ENCODE data around the gene MRTFB.
A peak's percentile ranks its signal among the peaks of the same experiment; 100 is the strongest.
"Not testable (repeated sequence)": the region's sequence is repeated elsewhere in the genome, so short reads cannot be mapped to it uniquely, and the experiment has no call there.

MRTFB gene, protein sequence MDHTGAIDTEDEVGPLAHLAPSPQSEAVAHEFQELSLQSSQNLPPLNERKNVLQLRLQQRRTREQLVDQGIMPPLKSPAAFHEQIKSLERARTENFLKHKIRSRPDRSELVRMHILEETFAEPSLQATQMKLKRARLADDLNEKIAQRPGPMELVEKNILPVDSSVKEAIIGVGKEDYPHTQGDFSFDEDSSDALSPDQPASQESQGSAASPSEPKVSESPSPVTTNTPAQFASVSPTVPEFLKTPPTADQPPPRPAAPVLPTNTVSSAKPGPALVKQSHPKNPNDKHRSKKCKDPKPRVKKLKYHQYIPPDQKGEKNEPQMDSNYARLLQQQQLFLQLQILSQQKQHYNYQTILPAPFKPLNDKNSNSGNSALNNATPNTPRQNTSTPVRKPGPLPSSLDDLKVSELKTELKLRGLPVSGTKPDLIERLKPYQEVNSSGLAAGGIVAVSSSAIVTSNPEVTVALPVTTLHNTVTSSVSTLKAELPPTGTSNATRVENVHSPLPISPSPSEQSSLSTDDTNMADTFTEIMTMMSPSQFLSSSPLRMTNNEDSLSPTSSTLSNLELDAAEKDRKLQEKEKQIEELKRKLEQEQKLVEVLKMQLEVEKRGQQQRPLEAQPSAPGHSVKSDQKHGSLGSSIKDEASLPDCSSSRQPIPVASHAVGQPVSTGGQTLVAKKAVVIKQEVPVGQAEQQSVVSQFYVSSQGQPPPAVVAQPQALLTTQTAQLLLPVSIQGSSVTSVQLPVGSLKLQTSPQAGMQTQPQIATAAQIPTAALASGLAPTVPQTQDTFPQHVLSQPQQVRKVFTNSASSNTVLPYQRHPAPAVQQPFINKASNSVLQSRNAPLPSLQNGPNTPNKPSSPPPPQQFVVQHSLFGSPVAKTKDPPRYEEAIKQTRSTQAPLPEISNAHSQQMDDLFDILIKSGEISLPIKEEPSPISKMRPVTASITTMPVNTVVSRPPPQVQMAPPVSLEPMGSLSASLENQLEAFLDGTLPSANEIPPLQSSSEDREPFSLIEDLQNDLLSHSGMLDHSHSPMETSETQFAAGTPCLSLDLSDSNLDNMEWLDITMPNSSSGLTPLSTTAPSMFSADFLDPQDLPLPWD

DNA sequence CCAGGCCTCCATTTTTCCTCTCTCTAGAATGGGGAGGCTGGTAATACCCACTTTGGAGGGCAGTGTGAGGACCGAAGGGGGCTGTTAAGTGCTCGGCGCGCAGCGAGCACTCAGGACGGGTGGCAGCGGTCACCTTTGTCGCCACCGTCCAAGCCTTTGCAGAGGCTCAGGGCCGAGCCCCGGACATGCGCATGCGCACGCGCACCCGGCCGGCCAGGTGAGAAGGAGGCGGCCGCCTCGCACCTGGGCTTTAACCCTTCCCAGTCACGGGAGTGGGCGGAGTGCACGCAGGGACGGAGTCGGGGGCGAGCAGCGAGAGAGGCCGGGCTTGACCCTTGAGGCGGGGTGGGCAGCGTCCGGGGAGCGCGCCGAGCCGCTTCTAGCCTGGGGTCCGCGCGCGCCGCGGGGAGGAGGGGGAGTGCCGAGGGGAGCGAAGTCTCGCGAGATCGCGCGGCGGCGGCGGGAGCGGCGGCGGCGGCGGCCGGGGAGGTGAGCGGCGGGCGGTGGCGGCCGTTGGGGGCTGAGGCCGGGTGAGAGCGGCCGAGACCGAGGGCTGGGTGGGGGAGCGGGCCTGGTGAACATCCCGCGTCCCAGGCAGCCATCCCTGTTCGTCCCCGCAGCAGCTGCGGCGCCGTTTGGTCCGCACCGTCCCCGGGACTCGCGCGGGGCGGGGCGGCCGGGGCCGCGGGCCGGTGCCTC lies at the start of gene MRTFB:
TSS of gene MRTFB (plus strand) at position 443 of the 699 bp plus-strand sequence. CDS start 69,288 bp downstream, outside the sequence.
- DNase-seq = peak; percentile 73

DNA sequence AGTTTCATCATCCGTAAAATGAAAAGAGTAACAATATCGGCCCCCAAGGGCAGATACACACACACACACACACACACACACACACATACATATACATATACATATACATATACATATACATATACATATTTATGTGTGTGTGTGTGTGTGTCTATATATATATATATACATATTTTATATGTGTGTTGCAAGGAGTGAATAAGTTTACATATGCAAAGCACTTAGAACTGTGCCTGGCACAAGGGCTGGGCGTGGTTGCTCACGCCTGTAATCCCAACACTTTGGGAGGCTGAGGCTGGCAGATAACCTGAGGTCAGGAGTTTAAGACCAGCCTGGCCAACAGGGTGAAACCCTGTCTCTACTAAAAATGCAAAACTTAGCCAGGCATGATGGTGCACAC lies 47.6 kb upstream of the MRTFB start:
- not testable (repeated sequence) for DNase-seq

DNA sequence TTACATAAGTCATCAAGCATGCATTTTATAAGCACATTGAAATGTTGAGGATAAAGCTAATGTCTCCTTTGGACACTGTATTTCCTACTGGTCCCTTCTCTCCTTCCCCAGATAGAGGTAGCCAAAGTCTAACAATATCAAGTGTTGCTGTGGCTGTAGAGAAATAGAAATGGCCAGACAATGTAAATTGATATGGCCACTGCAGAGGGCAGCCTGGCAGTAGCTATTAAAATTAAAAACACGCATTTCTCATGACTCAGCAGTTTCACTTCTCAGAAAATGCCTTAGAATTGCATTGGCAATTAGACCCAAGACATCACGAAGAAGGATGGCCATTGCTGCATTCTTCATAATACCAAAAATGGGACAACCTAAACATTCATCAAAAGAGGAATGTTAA lies 46.8 kb upstream of the MRTFB start:
- no peak for DNase-seq

DNA sequence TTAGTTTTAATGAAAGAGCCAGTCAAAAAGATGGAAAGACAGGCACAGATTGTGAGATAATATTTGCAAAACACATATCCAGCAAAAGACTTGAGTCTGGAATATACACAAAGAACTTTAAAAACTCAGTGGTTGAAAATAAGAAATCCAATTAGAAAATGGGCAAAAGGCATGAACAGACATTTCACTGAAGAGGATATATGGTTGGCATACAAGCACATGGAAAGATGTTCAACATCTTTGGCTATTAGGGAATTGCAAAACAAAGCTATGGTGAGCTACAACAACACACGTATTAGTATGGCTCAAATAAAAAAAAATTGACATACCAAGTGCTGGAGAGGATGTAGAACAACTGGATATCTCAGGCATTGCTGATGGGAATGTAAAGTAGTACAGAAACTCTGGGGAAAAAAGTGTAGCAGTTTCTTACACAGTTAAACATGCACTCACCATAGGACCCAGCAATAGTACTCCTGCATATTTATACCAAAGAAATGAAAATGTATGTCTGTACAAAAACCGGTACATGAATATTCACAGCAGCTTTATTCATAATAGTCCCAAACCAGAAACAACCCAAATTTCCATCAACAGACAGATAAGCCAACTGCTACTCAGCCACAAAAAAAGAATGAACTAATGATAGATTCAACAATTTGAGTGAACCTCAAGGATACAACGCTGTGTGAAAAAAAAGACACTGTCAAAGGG lies 44.4 kb upstream of the MRTFB start:
- no peak for DNase-seq

DNA sequence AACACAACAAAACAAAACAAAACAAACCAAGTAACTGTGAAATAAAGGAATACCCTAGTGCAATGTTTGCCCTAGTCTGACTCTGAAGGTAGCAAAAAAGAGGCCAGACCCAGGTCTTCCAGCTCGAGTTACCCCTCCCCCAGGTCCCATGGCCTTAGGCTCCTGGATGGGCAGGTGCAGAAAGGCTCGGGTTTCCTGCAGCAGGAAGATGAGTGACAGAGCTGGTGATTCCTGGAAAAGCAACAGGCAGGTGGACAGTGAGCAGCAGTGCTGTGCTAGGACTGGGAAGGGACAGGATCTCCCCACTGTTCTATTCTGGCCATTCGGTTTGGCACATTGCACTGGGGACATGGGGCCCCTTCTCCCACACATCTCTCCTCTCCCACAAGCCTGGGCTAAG lies 42.9 kb upstream of the MRTFB start:
- no peak for DNase-seq

DNA sequence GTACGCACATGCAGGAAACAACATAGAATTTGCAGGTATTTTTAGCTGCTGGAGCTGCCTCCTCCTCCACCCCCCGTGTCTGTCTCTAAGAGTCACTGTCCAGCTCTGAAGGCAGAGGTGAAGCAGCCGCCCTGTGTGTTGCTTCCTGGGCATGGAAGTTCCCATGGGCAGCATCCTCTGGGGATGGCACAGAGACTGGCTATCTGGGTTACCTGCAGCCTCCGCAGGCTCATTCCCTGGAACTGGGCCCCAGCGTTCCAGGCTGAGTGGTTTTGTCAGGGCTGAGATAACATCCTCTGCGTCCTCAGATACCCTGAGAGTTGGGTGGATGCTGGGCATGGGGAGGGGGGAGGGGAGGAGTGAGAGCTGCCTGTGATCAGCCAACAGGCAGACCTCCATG lies 41.5 kb upstream of the MRTFB start:
- DNase-seq = no peak

DNA sequence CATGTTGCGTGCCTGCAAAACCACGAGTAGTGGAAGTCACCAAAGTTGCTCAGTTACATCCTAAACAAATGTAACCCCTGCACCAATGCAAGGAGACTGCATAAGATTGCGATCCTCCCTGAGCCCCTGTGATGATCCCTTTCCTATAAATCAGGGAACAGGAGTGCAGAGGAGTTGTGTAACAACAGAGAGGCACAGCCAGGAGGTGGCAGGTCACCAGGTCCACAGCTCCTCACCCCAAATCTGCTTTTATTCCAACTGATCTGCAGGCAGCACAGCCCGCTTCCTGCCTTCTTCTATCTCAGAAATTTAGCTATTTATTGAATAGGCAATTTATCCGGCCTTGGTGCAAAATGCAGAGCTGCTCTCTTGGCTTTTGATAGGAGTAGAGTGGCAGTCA lies 36.0 kb upstream of the MRTFB start:
- DNase-seq = no peak

DNA sequence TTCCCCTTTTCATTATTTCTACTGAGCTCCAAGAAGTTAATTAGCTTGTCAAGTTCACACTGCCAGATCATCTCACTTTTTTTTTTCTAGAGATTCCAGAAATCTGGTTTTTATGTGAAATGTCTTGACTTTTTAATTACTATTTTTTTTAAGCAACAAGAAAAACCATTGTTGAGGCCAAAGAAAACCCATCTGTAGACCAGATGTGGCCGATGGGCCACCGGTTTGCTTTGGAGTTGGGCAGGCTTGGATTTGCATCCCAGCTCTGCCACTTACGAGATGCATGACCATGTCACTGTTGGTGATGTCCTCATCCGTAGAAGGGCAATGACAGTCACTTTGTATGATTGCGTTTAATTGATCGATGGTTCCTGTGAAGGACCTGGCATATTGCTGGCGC lies 34.2 kb upstream of the MRTFB start:
- no peak for DNase-seq

DNA sequence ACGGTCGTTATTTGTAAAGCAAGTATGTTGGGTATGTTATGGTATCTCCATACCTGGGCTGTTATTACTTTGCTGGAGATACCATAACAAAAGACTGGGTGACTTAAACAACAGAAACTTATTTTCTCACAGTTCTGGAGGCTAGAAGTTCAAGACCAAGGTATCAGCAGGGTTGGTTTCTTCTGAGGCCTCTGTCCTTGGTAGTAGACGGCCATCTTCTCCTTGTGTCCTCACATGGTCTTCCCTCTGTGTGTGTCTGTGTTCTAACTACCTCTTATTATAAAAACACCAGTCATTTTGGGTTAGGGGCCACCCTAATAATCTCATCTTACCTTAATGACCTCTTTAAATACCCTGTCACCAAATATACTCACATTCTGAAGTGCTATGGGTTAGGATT lies 33.2 kb upstream of the MRTFB start:
- DNase-seq = no peak

DNA sequence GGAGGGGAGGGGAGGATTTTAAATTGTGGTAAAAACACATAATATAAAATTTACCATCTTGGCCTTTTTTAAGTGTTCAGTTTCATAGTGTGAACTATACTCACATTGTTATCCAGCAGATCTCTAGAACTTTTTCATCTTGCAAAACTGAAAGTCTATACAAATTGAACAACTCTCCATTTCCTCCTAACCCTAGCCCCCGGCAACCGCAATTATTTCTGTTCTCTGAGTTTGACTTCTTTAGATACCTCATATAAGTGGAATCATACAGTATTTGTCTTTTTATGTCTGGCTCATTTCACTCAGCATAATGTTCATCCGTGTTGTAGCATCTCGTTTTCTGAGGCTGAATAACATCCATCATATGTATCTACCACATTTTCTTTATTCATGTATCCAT lies 30.0 kb upstream of the MRTFB start:
- no peak for DNase-seq

DNA sequence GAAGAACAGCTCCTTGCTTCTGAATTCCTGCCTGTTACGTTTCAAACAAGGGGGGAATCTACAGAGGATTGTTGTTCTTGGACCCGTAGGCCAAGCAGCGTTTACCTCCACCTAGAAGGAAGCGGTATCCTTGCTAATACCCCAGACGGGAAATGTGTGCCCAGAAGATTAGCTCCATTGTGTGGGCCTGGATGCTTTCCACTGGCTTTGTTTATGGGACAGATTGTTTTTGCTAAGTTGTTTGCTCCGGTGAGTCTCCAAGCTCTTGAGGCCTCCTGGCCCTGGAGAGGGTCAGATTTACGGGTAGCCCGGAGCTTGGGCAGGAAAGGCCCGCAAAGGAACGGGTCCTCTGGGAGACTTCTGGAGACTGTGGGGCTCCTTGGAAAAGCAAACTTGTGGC lies 28.4 kb upstream of the MRTFB start:
- DNase-seq = no peak

DNA sequence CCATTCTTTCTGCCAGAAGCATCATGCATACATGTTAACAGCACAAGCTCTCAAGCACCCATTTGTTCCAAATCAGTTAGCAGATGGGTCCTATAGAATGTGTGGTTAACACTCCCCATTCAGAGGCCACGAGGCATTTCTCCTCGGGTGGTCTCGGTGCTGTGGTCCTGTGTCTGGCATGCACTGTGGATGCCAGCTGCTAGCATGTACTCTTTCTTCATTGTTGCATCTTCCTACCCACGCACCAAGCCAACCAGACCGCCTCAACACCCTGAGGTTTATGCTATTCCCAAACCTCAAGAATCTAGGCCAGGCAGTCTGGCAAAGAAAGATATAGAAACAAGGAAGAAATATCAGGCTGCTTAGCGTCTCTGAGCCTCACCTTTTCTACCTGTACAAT lies 27.8 kb upstream of the MRTFB start:
- no peak for DNase-seq

DNA sequence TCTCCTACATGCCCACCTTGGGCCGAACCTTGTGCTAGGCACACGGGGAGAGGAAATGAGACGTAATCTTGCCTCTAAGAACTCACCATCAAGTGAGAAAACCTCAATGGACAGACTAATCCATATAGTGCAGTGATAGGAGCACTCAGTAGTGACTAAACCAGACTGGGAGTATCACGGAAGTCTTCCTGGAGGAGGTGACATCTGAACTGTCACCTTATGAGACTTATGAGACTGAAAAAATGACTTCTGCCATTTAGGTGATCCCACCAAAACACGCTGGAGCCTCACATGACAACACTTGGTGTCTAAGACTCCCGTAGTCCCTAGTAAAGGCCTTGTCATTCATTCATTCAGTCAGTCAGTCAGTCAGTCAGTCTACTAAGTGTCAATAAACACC lies 27.3 kb upstream of the MRTFB start:
- no peak for DNase-seq

DNA sequence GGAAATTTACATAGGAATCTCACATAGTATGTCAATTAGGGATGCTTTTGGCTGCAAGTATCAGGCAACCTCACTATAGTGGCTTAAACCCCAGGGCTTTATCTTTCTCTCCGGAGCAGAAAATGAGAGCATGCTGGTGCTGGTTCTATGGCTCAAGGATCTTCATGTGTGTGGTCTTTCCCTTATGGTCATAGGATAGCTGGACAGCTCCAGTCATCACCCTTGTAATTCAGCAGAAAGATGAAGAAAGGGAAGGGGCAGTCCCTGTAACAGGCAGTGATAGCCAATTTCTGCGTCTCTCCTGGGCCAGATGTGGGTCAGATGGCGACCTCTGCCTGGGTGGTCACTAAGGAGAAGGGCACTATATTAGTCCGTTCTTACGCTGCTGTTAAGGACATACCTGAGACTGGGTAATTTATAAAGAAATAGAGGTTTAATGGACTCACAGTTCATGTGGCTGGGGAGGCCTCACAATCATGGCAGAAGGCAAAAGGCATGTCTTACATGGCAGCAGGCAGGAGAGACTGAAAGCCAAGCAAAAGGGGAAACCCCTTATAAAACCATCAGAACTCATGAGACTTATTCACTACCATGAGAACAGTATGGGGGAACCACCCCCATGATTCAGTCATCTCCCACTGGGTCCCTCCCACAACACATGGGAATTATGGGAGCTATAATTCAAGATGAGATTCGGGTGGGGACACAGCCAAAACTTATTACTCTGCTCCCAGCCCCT lies 23.8 kb upstream of the MRTFB start:
- DNase-seq = not testable (repeated sequence)

DNA sequence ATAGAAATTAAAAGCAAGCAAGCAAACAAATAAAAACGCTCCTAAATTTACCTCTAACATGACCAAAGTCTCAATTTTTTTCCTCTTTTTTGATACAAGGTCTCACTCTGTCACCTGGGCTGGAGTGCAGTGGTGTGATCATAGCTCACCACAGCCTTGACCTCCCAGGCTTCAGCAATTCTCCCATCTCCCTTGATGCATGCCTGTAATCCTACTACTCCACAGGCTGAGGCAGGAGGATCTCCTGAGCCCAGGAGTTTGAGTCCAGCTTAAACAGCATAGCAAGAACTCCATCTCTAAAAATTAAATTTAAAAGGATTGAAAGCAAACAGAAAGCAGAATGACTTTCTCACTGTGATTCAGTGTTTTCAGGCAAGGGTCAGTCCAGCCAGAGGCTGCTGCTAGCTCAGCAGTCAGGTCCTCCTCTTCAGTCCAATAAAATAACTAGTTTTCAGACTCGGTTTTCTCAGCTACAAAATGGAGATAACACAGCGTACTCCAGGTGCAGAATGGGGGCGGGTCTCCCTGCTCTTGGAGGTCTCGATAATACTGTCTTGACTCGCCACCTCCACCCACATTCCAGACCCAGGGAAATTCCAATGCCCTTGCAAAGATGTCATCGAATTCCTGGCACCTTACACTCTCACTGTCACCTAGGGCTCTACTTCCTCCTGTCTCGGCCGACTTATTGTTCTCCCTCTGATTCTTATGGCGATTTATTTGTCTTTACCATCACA lies 20.7 kb upstream of the MRTFB start:
- no peak for DNase-seq

DNA sequence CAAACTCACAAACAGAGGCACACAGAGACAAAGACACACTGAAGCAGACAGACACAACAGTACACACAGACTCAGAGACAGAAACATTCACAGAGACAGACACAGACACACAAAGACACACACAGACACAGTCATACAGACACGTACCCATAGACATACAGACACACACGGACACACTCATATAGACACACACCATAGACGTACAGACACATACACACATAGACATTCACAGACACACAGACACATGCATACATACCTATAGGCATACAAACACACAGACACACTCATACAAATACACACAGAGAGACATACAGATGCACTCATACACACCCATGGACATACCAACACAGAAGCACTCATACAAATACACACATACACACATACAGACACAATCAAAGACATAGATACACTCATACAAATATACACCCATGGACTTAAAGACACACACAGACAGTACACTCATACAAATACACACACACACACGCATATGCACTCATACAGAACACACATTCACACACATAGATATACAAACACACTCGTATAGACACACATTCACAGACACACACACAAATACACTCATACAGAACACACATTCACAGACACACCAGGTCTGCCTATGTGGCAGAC lies 19.9 kb upstream of the MRTFB start:
- no peak for DNase-seq

DNA sequence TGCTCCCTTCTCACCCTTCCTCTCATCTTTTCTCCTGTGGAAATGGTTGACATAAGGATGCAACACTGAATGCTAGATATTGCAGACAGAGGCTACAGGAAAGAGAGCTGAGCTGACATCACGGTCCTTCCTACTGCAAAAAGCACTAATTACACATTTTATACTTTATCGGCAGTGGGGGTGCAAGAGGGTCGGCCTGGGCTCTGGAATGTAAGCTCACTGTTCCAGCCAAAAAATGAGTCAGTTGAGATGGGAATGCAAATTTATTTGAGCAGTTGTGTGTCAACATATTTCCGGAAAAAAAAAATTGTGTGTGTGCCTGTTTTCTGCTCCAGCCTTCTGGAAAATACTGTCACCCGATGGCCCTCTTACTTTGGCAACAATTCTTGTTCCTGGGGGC lies 14.1 kb upstream of the MRTFB start:
- DNase-seq = no peak

DNA sequence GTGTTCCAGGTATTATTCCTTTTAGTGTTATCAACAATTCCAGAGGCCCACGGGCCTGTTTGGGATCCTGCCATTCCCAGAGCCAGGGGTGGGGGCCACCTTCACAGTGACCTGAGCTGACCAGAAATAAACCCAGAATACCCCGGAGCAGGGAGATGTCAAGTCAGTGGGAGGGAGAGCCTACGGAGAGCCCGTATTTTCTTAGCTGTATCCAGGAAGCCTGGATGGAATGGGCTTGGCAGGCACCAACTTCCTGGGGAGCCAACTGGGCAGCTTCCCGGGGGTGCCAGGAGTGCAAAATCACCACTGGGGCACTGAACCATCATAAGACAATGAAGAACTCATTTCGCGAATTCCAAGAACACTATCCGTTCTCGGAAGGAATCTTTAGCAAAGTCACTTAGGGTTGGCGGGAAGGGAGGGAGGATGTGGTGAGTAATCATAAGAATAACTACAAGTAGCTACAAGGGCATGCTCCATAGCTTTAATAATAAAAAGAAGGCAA lies 13.2 kb upstream of the MRTFB start:
- no peak for DNase-seq

DNA sequence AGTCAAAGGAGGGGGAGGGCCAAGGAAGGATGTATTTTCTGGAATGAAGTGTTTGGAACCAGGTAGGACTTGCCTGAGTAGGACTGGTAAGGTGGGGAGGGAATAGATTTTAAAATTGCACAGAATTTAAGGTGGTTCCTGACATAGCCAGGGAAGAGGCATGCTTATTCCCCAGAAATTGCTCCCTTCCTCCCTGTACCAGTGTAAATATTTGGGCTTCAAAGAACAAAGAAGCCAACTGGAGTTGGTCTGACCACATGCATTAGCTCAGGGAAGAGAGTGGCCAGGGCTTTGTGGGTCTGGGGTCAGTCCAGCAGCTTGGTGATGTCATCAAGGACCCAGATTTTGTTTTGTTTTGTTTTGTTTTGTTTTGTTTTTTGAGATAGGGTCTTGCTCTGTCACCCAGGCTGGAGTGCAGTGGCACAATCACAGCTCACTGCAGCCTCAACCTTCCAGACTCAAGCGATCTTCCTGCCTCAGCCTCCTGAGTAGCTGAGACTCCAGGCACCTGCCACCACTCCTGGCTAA lies 9.3 kb upstream of the MRTFB start:
- no peak for DNase-seq

DNA sequence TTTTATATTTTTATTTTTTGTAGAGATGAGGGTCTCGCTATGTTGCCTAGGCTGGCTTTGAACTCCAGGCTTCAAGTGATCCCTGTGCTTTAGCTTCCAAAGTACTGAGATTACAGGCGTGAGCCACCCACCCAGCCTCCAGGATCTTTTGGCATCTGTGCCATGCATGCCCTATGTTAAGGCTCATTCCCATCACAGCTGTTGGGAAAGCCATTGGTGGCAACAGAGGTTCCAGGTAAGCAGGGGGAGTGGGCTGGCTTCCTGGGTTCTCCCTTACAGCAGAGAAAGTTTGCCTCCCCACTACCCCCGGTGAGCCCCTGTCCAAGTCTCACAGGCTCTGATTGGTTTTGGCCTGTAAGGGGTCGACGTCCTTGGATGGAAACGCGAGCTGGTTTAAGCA lies 8.9 kb upstream of the MRTFB start:
- no peak for DNase-seq

All from stimulated activated CD4-positive, alpha-beta T cell treated with anti-CD3 and anti-CD28 coated beads, Interleukin-1b, Interleukin-23, amount 100 ng/mL, for 48 hours (primary cell).